ENCODE data around the gene TBK1. TPM values are rescaled to one million over a fixed set of nuclear protein-coding genes. Genes with fewer than 3 reads are reported as not detected.

Gene TBK1
- total RNA-seq, 2 experiments from 2014 or later, result 22.7 to 29.5 TPM

DNA sequence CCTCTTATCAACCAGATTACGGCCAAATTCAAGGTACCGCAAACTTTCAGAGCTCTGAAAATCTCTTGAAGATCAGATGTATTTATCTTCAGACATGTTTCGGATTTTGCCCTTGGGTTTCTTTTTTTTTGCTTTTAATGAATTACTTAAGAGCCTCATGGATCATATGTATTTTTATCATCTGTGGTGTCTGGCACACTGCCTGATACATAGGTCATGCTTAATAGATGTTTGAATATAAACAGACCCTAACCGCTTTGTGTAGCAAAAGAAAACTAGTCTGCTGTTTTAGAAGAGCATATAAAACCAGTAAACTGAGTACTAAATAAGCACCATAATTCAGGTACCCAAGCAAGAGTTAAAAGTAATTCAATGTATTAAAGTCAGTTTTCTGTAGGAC, 20.1 kb upstream of the TBK1 start:
- POLR2A ChIA-PET, result interaction anchor here (1.1 kb wide), 1 partner anchor 8 kb away, joined by 3 read pairs; no protein-coding TSS in a partner anchor

DNA sequence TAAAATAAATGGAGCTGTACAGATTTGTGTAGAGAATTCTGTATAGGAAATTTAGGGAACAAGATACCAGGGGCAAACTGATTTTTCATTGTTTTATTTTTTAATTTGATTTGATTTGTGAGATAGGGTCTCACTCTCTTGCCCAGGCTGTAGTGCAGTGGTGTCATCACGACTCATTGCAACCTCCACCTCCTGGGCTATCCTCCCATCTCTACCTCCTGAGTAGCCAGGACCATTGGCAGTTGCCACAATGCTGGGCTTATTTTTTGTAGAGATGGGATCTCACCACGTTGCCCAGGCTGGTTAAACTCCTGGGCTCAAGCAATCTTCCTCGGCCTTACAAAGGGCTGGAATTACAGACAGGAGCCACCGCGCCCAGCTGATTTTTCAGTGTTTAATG, 18.0 kb upstream of the TBK1 start:
- CTCF ChIA-PET (ENCODE audit: unreplicated experiment), result no interaction called here
- POLR2A ChIA-PET, result no interaction called here
- Histone ChIP-seq H3K9me3 (ENCODE audit: low read length) (no peaks in the 10 kb centered on the region), H3K4me2 (ENCODE audit: low read length) (no peak overlapping the region), H4K20me1 (ENCODE audit: insufficient read depth, low read length) (no peaks in the 10 kb centered on the region), H3K9me2 (ENCODE audit: insufficient read depth, low read length) (no peaks in the 10 kb centered on the region), H3K79me2 (ENCODE audit: insufficient read depth, low read depth, low read length) (no peaks in the 10 kb centered on the region), H3K4me3 (ENCODE audit: low read depth, low read length, poor library complexity, severe bottlenecking) (no peak overlapping the region), H3K4me1 (ENCODE audit: insufficient read depth, low read length, poor library complexity, severe bottlenecking) (no peaks in the 10 kb centered on the region), H3K27ac (ENCODE audit: low read depth, low read length, poor library complexity, severe bottlenecking) (no peak overlapping the region), H3K36me3 (ENCODE audit: insufficient read depth, low read length) (peaks cover 100% of the 10 kb centered on the region), H2AFZ (ENCODE audit: low read length) (no peak overlapping the region)
- DNase-seq (ENCODE audit: low spot score), result no peak
- TF ChIP-seq EZH2phosphoT487 (IDR thresholded peaks at IDR 0.05; ENCODE audit: borderline replicate concordance, low read depth, low read length), result no peak
- TF ChIP-seq, protein P1, sequence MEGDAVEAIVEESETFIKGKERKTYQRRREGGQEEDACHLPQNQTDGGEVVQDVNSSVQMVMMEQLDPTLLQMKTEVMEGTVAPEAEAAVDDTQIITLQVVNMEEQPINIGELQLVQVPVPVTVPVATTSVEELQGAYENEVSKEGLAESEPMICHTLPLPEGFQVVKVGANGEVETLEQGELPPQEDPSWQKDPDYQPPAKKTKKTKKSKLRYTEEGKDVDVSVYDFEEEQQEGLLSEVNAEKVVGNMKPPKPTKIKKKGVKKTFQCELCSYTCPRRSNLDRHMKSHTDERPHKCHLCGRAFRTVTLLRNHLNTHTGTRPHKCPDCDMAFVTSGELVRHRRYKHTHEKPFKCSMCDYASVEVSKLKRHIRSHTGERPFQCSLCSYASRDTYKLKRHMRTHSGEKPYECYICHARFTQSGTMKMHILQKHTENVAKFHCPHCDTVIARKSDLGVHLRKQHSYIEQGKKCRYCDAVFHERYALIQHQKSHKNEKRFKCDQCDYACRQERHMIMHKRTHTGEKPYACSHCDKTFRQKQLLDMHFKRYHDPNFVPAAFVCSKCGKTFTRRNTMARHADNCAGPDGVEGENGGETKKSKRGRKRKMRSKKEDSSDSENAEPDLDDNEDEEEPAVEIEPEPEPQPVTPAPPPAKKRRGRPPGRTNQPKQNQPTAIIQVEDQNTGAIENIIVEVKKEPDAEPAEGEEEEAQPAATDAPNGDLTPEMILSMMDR (conservative IDR thresholded peaks at IDR 0.05; ENCODE audit: low read length), result no peak
- intact Hi-C loops (cut with micrococcal nuclease; ENCODE audit: unreplicated experiment), result no loop called here
- BruUV-seq (replicated peaks), result no TSS peak

More for the DNA sequence above, 20.1 kb upstream of the TBK1 start:
- CTCF ChIA-PET (ENCODE audit: unreplicated experiment), result no interaction called here
- intact Hi-C loops (cut with micrococcal nuclease; ENCODE audit: unreplicated experiment), result loop anchor here (2.0 kb wide), 1 partner anchor 19 kb away; no protein-coding TSS in a partner anchor
- Histone ChIP-seq H3K4me2 (ENCODE audit: low read length) (no peak overlapping the region), H3K27ac (ENCODE audit: low read depth, low read length, poor library complexity, severe bottlenecking) (no peak overlapping the region), H3K9me2 (ENCODE audit: insufficient read depth, low read length) (no peaks in the 10 kb centered on the region), H4K20me1 (ENCODE audit: insufficient read depth, low read length) (no peaks in the 10 kb centered on the region), H3K9me3 (ENCODE audit: low read length) (no peaks in the 10 kb centered on the region), H3K4me1 (ENCODE audit: insufficient read depth, low read length, poor library complexity, severe bottlenecking) (no peaks in the 10 kb centered on the region), H2AFZ (ENCODE audit: low read length) (no peak overlapping the region), H3K4me3 (ENCODE audit: low read depth, low read length, poor library complexity, severe bottlenecking) (no peak overlapping the region), H3K79me2 (ENCODE audit: insufficient read depth, low read depth, low read length) (no peaks in the 10 kb centered on the region), H3K36me3 (ENCODE audit: insufficient read depth, low read length) (peaks cover 100% of the 10 kb centered on the region)
- no peak for DNase-seq (ENCODE audit: low spot score)
- no peak for TF ChIP-seq EZH2phosphoT487 (IDR thresholded peaks at IDR 0.05; ENCODE audit: borderline replicate concordance, low read depth, low read length)
- TF ChIP-seq, protein P1 (conservative IDR thresholded peaks at IDR 0.05; ENCODE audit: low read length), result no peak
- BruUV-seq (replicated peaks), result no TSS peak

DNA sequence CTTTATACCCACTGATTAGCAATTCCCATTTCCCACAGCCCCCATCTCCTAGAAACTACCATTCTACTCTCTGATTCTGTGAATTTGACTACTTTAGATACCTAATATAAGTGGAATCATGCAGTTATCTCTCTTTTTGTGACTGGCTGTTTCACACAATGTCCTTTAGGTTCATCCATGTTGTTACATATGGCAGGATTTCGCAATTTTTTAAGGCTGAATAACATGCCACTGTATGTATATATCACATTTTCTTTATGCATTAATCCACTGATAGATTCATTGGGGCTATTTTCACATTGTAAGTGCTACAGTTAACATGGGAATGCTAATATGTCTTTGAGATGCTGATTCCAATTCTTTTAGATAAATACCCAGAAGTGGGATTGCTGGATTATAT, 11.8 kb upstream of the TBK1 start:
- H3K4me2 ChIP-seq (ENCODE audit: low read length), result no peak overlapping the region
- H3K9me2 ChIP-seq (ENCODE audit: insufficient read depth, low read length), result no peaks in the 10 kb centered on the region
- no peak for DNase-seq (ENCODE audit: low spot score)
- H3K27ac ChIP-seq (ENCODE audit: low read depth, low read length, poor library complexity, severe bottlenecking), result no peak overlapping the region
- no peaks in the 10 kb centered on the region for H3K79me2 ChIP-seq (ENCODE audit: insufficient read depth, low read depth, low read length)
- H4K20me1 ChIP-seq (ENCODE audit: insufficient read depth, low read length), result no peaks in the 10 kb centered on the region
- BruUV-seq (replicated peaks), result no TSS peak
- TF ChIP-seq EZH2phosphoT487 (IDR thresholded peaks at IDR 0.05; ENCODE audit: borderline replicate concordance, low read depth, low read length), result no peak
- H3K4me1 ChIP-seq (ENCODE audit: insufficient read depth, low read length, poor library complexity, severe bottlenecking), result peaks cover 5% of the 10 kb centered on the region
- no peaks in the 10 kb centered on the region for H3K9me3 ChIP-seq (ENCODE audit: low read length)
- POLR2A ChIA-PET, result no interaction called here
- CTCF ChIA-PET (ENCODE audit: unreplicated experiment), result no interaction called here
- H3K36me3 ChIP-seq (ENCODE audit: insufficient read depth, low read length), result peaks cover 98% of the 10 kb centered on the region
- no peak overlapping the region for H3K4me3 ChIP-seq (ENCODE audit: low read depth, low read length, poor library complexity, severe bottlenecking)
- intact Hi-C loops (cut with micrococcal nuclease; ENCODE audit: unreplicated experiment), result no loop called here
- H2AFZ ChIP-seq (ENCODE audit: low read length), result no peak overlapping the region

Measured in OCI-LY7 (cell line).